ENCODE data around the gene EML1.

The EML1 gene

DNA sequence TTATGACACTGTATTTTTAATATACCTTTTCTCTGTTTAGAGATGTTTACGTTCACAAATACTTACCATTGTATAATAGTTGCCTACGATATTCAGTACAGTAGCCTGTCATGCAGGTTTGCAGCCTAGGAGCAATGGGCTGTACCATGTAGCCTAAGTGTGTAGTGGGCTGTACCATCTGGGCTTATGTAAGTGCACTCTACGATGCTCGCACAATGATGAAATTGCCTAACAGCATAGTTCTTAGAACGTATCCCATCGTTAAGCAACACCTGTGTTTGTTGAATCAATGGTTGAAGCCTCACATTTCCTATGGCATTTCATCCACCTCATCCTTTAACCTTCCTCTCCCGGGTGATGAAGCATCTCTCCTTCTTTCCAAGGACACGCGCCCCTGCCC is 12.5 kb upstream of the EML1 start:
- H3K4me1 ChIP-seq (ENCODE audit: control extremely low read depth in 1 of 4, control insufficient read depth in 4 of 4, insufficient read depth in 4 of 4, low read length in 3 of 4): no peaks in the 10 kb centered on the region
- no peak for DNase-seq
- H3K9me3 ChIP-seq (ENCODE audit: control extremely low read depth in 1 of 5, control insufficient read depth in 4 of 5, insufficient read depth in 2 of 5, low read depth in 1 of 5, low read length in 4 of 5): peaks cover 0 to 21% (median 10%) of the 10 kb centered on the region in 5 experiments
- H3K27ac ChIP-seq (ENCODE audit: insufficient read depth in 1 of 2, low read depth in 1 of 2, low read length in 2 of 2, poor library complexity in 1 of 2, severe bottlenecking in 2 of 2): no peak overlapping the region
- 94% methylated on average over 7 of the region's 9 CpGs for WGBS (ENCODE audit: insufficient coverage)
- no peaks in the 10 kb centered on the region for H3K36me3 ChIP-seq (ENCODE audit: control insufficient read depth in 4 of 4, insufficient read depth in 4 of 4, low read length in 3 of 4)
- H3K27me3 ChIP-seq (replicated peaks in 2 of 5; ENCODE audit: control insufficient read depth in 4 of 5, insufficient read depth in 5 of 5, low read length in 4 of 5): peaks cover 0 to 73% (median 19%) of the 10 kb centered on the region in 5 experiments
- POLR2A ChIA-PET: no interaction called here
- no peak overlapping the region for H3K4me3 ChIP-seq (ENCODE audit: control insufficient read depth in 1 of 7, extremely low read depth in 1 of 7, insufficient read depth in 4 of 7, low read depth in 2 of 7, low read length in 6 of 7)
- CTCF ChIA-PET: no interaction called here

DNA sequence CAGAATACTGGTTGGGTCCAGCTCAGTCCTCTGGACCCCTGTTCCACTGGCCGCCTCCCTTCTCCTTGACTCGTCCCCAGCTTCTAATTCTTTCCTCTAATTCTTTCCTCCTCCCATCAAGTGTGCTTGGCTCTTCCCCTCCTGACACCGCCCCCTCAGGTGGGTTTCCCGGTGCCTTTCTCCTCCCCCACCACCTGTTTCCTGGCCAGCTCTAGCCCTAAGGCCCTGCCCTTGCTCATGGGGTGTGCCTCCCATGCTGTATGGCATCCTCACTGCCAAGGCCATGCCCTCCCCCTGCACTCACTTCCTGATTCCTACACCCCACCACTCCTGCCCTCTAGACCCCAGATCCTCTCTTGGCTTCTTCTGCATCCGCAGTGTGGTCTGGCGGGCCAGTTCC is 12.1 kb upstream of the EML1 start:
- ChIA-PET CTCF (no interaction called here), POLR2A (no interaction called here)
- no peak for DNase-seq
- Histone ChIP-seq H3K27me3 (replicated peaks in 2 of 5; ENCODE audit: control insufficient read depth in 4 of 5, insufficient read depth in 5 of 5, low read length in 4 of 5) (peaks cover 0 to 75% (median 19%) of the 10 kb centered on the region in 5 experiments), H3K27ac (ENCODE audit: insufficient read depth in 1 of 2, low read depth in 1 of 2, low read length in 2 of 2, poor library complexity in 1 of 2, severe bottlenecking in 2 of 2) (no peak overlapping the region), H3K4me1 (ENCODE audit: control extremely low read depth in 1 of 4, control insufficient read depth in 4 of 4, insufficient read depth in 4 of 4, low read length in 3 of 4) (no peaks in the 10 kb centered on the region), H3K36me3 (ENCODE audit: control insufficient read depth in 4 of 4, insufficient read depth in 4 of 4, low read length in 3 of 4) (no peaks in the 10 kb centered on the region), H3K4me3 (ENCODE audit: control insufficient read depth in 1 of 7, extremely low read depth in 1 of 7, insufficient read depth in 4 of 7, low read depth in 2 of 7, low read length in 6 of 7) (no peak overlapping the region), H3K9me3 (ENCODE audit: control extremely low read depth in 1 of 5, control insufficient read depth in 4 of 5, insufficient read depth in 2 of 5, low read depth in 1 of 5, low read length in 4 of 5) (peaks cover 0 to 21% (median 10%) of the 10 kb centered on the region in 5 experiments)
- WGBS (ENCODE audit: insufficient coverage): 88% methylated on average over 6 of the region's 6 CpGs

DNA sequence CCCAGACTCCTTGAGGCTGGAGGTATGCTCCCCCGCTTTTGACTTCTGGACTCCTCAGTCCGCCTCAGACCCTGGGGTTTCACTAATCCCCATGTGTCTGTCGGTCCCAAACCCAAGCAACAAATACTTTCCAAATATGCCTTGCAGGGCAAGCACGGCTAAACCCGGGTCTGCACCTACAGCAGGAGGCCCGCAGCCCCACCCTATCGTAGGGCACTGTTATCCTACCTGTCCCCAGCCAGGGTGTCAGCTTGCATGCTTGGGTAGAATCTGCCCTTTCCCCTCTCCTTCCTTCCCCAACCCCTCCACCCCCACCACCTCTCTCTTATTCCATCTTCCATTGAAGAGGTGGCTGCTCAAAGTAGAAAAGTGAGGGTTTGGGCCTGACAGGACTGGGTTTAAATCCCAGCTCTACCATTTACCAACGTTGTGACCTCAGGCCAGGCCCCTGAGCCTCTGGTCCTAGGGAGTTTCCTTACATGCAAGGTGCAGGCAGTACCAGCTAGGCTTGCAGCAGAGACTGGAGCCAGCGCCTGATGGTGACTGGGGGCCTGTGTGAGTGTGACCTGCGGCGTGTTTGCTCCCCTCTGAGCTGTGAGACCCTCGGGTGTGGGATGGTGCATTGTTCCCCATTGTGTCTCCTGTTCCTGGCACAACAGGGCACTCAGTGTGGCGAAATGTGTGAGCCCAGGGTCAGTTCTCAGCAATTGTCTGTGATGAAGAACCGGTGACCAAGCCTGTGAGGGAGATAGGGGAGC is 11.2 kb upstream of the EML1 start:
- H3K27ac ChIP-seq (ENCODE audit: insufficient read depth in 1 of 2, low read depth in 1 of 2, low read length in 2 of 2, poor library complexity in 1 of 2, severe bottlenecking in 2 of 2): no peak overlapping the region
- no peaks in the 10 kb centered on the region for H3K4me1 ChIP-seq (ENCODE audit: control extremely low read depth in 1 of 4, control insufficient read depth in 4 of 4, insufficient read depth in 4 of 4, low read length in 3 of 4)
- ChIA-PET CTCF (no interaction called here), POLR2A (no interaction called here)
- 94% methylated on average over 14 of the region's 14 CpGs for WGBS (ENCODE audit: insufficient coverage)
- no peak overlapping the region for H3K4me3 ChIP-seq (ENCODE audit: control insufficient read depth in 1 of 7, extremely low read depth in 1 of 7, insufficient read depth in 4 of 7, low read depth in 2 of 7, low read length in 6 of 7)
- H3K27me3 ChIP-seq (replicated peaks in 2 of 5; ENCODE audit: control insufficient read depth in 4 of 5, insufficient read depth in 5 of 5, low read length in 4 of 5): peaks cover 0 to 77% (median 17%) of the 10 kb centered on the region in 5 experiments
- H3K9me3 ChIP-seq (ENCODE audit: control extremely low read depth in 1 of 5, control insufficient read depth in 4 of 5, insufficient read depth in 2 of 5, low read depth in 1 of 5, low read length in 4 of 5): peaks cover 0 to 21% (median 10%) of the 10 kb centered on the region in 5 experiments
- no peak for DNase-seq
- H3K36me3 ChIP-seq (ENCODE audit: control insufficient read depth in 4 of 4, insufficient read depth in 4 of 4, low read length in 3 of 4): no peaks in the 10 kb centered on the region

DNA sequence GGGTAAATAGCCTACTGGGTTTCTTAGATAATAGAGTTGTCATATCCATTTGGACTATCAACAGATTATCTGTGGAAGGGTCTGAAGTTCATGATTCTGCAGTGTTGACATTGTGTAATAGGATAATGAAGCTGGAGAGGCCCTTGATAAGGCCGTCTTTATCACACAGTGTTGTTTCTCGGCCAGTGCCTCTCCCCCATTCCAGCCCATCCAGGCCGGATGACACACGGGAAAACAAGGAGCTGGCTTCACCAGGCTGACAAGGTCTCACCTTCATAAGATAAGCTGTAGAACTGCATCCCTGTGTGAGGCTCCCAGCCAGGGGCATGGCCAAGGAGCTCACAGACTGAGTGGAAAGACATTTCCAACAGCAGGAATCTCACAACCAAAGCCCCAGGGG is 8.7 kb upstream of the EML1 start:
- H3K27ac ChIP-seq (ENCODE audit: insufficient read depth in 1 of 2, low read depth in 1 of 2, low read length in 2 of 2, poor library complexity in 1 of 2, severe bottlenecking in 2 of 2): no peak overlapping the region

DNA sequence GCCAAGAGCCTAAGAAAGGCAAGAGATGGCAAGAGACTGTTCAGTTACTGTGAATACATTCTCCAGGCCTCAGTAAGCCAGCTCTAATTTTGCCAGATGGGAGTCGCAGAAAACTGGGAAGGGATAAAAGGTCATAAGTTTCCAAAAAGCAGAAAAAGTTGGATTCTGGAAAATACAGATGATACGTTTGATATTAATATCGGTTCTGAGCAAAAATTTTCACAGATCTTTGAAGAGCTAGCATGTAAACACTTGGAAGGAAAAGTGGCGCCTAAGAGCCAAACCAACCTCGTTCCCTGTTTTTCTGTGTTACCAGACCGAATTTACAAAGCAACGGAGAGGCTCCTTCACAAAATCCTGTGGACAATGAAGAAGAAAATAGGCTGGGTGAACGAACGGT is 7.8 kb upstream of the EML1 start:
- no peak for DNase-seq
- ChIA-PET POLR2A (no interaction called here), CTCF (no interaction called here)
- Histone ChIP-seq H3K36me3 (ENCODE audit: control insufficient read depth in 4 of 4, insufficient read depth in 4 of 4, low read length in 3 of 4) (no peaks in the 10 kb centered on the region), H3K9me3 (ENCODE audit: control extremely low read depth in 1 of 5, control insufficient read depth in 4 of 5, insufficient read depth in 2 of 5, low read depth in 1 of 5, low read length in 4 of 5) (peaks cover 0 to 4% (median 0%) of the 10 kb centered on the region in 5 experiments), H3K4me1 (ENCODE audit: control extremely low read depth in 1 of 4, control insufficient read depth in 4 of 4, insufficient read depth in 4 of 4, low read length in 3 of 4) (no peaks in the 10 kb centered on the region), H3K4me3 (ENCODE audit: control insufficient read depth in 1 of 7, extremely low read depth in 1 of 7, insufficient read depth in 4 of 7, low read depth in 2 of 7, low read length in 6 of 7) (no peak overlapping the region), H3K27me3 (replicated peaks in 2 of 5; ENCODE audit: control insufficient read depth in 4 of 5, insufficient read depth in 5 of 5, low read length in 4 of 5) (peaks cover 2 to 74% (median 29%) of the 10 kb centered on the region in 5 experiments), H3K27ac (ENCODE audit: insufficient read depth in 1 of 2, low read depth in 1 of 2, low read length in 2 of 2, poor library complexity in 1 of 2, severe bottlenecking in 2 of 2) (no peak overlapping the region)
- WGBS (ENCODE audit: insufficient coverage): 97% methylated on average over 9 of the region's 9 CpGs

More for the DNA sequence above, 8.7 kb upstream of the EML1 start:
- DNase-seq: no peak
- Histone ChIP-seq H3K4me3 (ENCODE audit: control insufficient read depth in 1 of 7, extremely low read depth in 1 of 7, insufficient read depth in 4 of 7, low read depth in 2 of 7, low read length in 6 of 7) (no peak overlapping the region), H3K4me1 (ENCODE audit: control extremely low read depth in 1 of 4, control insufficient read depth in 4 of 4, insufficient read depth in 4 of 4, low read length in 3 of 4) (no peaks in the 10 kb centered on the region), H3K9me3 (ENCODE audit: control extremely low read depth in 1 of 5, control insufficient read depth in 4 of 5, insufficient read depth in 2 of 5, low read depth in 1 of 5, low read length in 4 of 5) (peaks cover 0 to 8% (median 7%) of the 10 kb centered on the region in 5 experiments), H3K27me3 (replicated peaks in 2 of 5; ENCODE audit: control insufficient read depth in 4 of 5, insufficient read depth in 5 of 5, low read length in 4 of 5) (peaks cover 2 to 75% (median 25%) of the 10 kb centered on the region in 5 experiments), H3K36me3 (ENCODE audit: control insufficient read depth in 4 of 4, insufficient read depth in 4 of 4, low read length in 3 of 4) (no peaks in the 10 kb centered on the region)
- WGBS (ENCODE audit: insufficient coverage): 83% methylated on average over 2 of the region's 4 CpGs
- ChIA-PET POLR2A (no interaction called here), CTCF (interaction anchor here (1.3 kb wide), 1 partner anchor 9 kb away, joined by 3 read pairs; the partner anchor contains the start of gene EML1)

DNA sequence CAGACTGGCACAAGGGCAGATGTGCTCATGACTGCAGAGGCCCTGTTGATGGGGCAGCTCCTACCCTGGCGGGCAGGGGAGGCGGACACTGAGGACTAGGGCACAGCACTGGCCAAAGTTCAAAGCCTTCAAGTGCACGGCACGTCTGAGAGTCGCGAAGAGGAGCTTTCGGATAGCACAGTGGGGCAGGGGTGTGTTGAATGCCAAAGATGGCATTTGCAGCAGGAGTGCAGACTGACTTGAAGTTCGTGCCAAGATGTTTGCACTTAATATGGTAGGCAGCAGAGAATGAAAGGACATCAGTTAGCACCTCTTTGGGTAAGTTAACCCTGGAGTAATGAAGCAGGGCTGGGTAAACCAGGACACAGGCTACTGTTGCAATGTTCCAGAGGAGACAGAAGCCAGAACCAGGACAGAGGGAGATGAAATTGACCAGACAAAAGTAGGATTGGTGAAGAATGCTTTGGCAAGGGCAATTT is 6.7 kb upstream of the EML1 start:
- WGBS (ENCODE audit: insufficient coverage): 99% methylated on average over 8 of the region's 8 CpGs
- CTCF ChIA-PET: no interaction called here
- H3K36me3 ChIP-seq (ENCODE audit: control insufficient read depth in 4 of 4, insufficient read depth in 4 of 4, low read length in 3 of 4): no peaks in the 10 kb centered on the region
- H3K9me3 ChIP-seq (ENCODE audit: control extremely low read depth in 1 of 5, control insufficient read depth in 4 of 5, insufficient read depth in 2 of 5, low read depth in 1 of 5, low read length in 4 of 5): no peaks in the 10 kb centered on the region
- H3K27me3 ChIP-seq (replicated peaks in 2 of 5; ENCODE audit: control insufficient read depth in 4 of 5, insufficient read depth in 5 of 5, low read length in 4 of 5): peaks cover 2 to 74% (median 35%) of the 10 kb centered on the region in 5 experiments
- no peaks in the 10 kb centered on the region for H3K4me1 ChIP-seq (ENCODE audit: control extremely low read depth in 1 of 4, control insufficient read depth in 4 of 4, insufficient read depth in 4 of 4, low read length in 3 of 4)
- POLR2A ChIA-PET: interaction anchor here (0.6 kb wide), 1 partner anchor 16 kb away, joined by 3 read pairs; no protein-coding TSS in a partner anchor
- H3K27ac ChIP-seq (ENCODE audit: insufficient read depth in 1 of 2, low read depth in 1 of 2, low read length in 2 of 2, poor library complexity in 1 of 2, severe bottlenecking in 2 of 2): no peak overlapping the region
- DNase-seq: no peak
- no peak overlapping the region for H3K4me3 ChIP-seq (ENCODE audit: control insufficient read depth in 1 of 7, extremely low read depth in 1 of 7, insufficient read depth in 4 of 7, low read depth in 2 of 7, low read length in 6 of 7)

DNA sequence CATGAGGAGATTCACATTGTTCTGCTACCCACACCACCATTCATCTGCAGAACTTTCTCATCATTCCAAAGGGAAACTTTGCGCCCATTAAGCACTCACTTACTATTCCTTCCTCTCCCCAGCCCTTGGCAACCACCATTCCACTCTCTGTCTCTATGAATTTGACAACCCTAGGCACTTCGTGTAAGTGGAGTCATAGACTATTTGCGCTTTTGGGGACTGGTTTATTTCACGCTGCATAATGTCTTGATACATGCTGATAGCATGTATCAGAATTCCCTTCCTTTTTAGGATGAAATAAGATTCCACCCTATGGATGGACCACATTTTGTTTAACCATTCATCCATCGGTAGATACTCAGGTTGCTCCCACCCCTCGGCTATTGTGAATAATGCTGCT is 4.5 kb upstream of the EML1 start:
- CTCF ChIA-PET: no interaction called here
- H3K4me1 ChIP-seq (ENCODE audit: control extremely low read depth in 1 of 4, control insufficient read depth in 4 of 4, insufficient read depth in 4 of 4, low read length in 3 of 4): peaks cover 0 to 6% (median 3%) of the 10 kb centered on the region in 4 experiments

More for the DNA sequence above, 4.5 kb upstream of the EML1 start:
- Histone ChIP-seq H3K27me3 (replicated peaks in 2 of 5; ENCODE audit: control insufficient read depth in 4 of 5, insufficient read depth in 5 of 5, low read length in 4 of 5) (peaks cover 2 to 79% (median 45%) of the 10 kb centered on the region in 5 experiments), H3K27ac (ENCODE audit: insufficient read depth in 1 of 2, low read depth in 1 of 2, low read length in 2 of 2, poor library complexity in 1 of 2, severe bottlenecking in 2 of 2) (no peak overlapping the region), H3K9me3 (ENCODE audit: control extremely low read depth in 1 of 5, control insufficient read depth in 4 of 5, insufficient read depth in 2 of 5, low read depth in 1 of 5, low read length in 4 of 5) (no peaks in the 10 kb centered on the region), H3K36me3 (ENCODE audit: control insufficient read depth in 4 of 4, insufficient read depth in 4 of 4, low read length in 3 of 4) (no peaks in the 10 kb centered on the region), H3K4me3 (ENCODE audit: control insufficient read depth in 1 of 7, extremely low read depth in 1 of 7, insufficient read depth in 4 of 7, low read depth in 2 of 7, low read length in 6 of 7) (no peak overlapping the region)
- WGBS (ENCODE audit: insufficient coverage): no CpG with 5 or more reads among the region's 6 CpGs
- no peak for DNase-seq
- POLR2A ChIA-PET: no interaction called here

All from common myeloid progenitor, CD34-positive (primary cell).